Stimulated activated naive CD8-positive, alpha-beta T cell treated with anti-CD3 and anti-CD28 coated beads, Interleukin-15, amount 100 ng/mL, for 72 hours (primary cell): ENCODE measurements around the gene CELSR1.
"Not testable (repeated sequence)": the region's sequence is repeated elsewhere in the genome, so short reads cannot be mapped to it uniquely, and the experiment has no call there.

Experiments used
- ATAC-seq: fragments of 150-1000 bp; cut with Tn5 transposase; 2 replicates; pipeline ENCODE4 v1.10.0; 2021; ENCODE audit warnings: mild to moderate bottlenecking, moderate library complexity
- DNase-seq, 2 donors: peaks; one replicate each; pipeline ENCODE4 v3.0.0; 2021 to 2022
- H3K27ac Mint-ChIP-seq, 2 donors: one replicate each; pipeline ENCODE4 v1.8.0; 2022; ENCODE audit warnings: mild to moderate bottlenecking in 2 of 2, mixed read lengths in 2 of 2, moderate library complexity in 2 of 2
- H3K27me3 Mint-ChIP-seq: one replicate; pipeline ENCODE4 v1.8.0; 2022; ENCODE audit warnings: mixed read lengths
- H3K4me1 Mint-ChIP-seq: one replicate; pipeline ENCODE4 v1.8.0; 2022; ENCODE audit warnings: mild to moderate bottlenecking, mixed read lengths
- H3K4me3 Mint-ChIP-seq, 2 donors: one replicate each; pipeline ENCODE4 v1.8.0; 2022; ENCODE audit warnings: mild to moderate bottlenecking in 2 of 2, mixed read lengths in 2 of 2, moderate library complexity in 1 of 2
- H3K9me3 Mint-ChIP-seq, 2 donors: one replicate each; pipeline ENCODE4 v1.8.0; 2022; ENCODE audit warnings: mixed read lengths in 2 of 2

The CELSR1 gene

GRCh38 chr22:46414704-46415103, 122.7 kb downstream of the CELSR1 start:
- no peaks in the 10 kb centered on the region for H3K9me3 Mint-ChIP-seq
- no peaks in the 10 kb centered on the region for H3K27me3 Mint-ChIP-seq
- no peaks in the 10 kb centered on the region for H3K4me1 Mint-ChIP-seq
- DNase-seq (no peak), ATAC-seq (no peak)
- H3K27ac Mint-ChIP-seq, result no peak overlapping the region
- H3K4me3 Mint-ChIP-seq, result no peak overlapping the region

GRCh38 chr22:46413725-46414379, 123.6 kb downstream of the CELSR1 start:
- Mint-ChIP-seq H3K27ac (no peak overlapping the region), H3K27me3 (no peaks in the 10 kb centered on the region), H3K4me3 (no peak overlapping the region), H3K4me1 (no peaks in the 10 kb centered on the region), H3K9me3 (no peaks in the 10 kb centered on the region)
- ATAC-seq (no peak), DNase-seq (no peak)

GRCh38 chr22:46411347-46411746, 126.1 kb downstream of the CELSR1 start:
- DNase-seq, result no peak
- Mint-ChIP-seq H3K4me3 (no peak overlapping the region), H3K9me3 (no peaks in the 10 kb centered on the region), H3K27ac (no peak overlapping the region), H3K27me3 (no peaks in the 10 kb centered on the region), H3K4me1 (no peaks in the 10 kb centered on the region)
- no peak for ATAC-seq

GRCh38 chr22:46410291-46410808, 127.1 kb downstream of the CELSR1 start:
- Mint-ChIP-seq H3K27ac (no peak overlapping the region), H3K27me3 (no peaks in the 10 kb centered on the region), H3K4me3 (no peak overlapping the region), H3K9me3 (no peaks in the 10 kb centered on the region), H3K4me1 (no peaks in the 10 kb centered on the region)
- DNase-seq, result no peak
- ATAC-seq, result no peak

- H3K27ac Mint-ChIP-seq, result peak overlapping the region in 1 of 2 donors; percentile 27
- no peaks in the 10 kb centered on the region for H3K9me3 Mint-ChIP-seq
- no peak for DNase-seq
- no peaks in the 10 kb centered on the region for H3K27me3 Mint-ChIP-seq
- H3K4me1 Mint-ChIP-seq, result no peaks in the 10 kb centered on the region
- ATAC-seq, result no peak
- H3K4me3 Mint-ChIP-seq, result no peak overlapping the region
These were observed 127.7 kb downstream of the CELSR1 start for GRCh38 chr22:46409631-46410210.

- ATAC-seq (no peak), DNase-seq (no peak)
- Mint-ChIP-seq H3K27ac (no peak overlapping the region), H3K4me3 (no peak overlapping the region), H3K9me3 (no peaks in the 10 kb centered on the region), H3K27me3 (no peaks in the 10 kb centered on the region), H3K4me1 (no peaks in the 10 kb centered on the region)
These were observed 128.6 kb downstream of the CELSR1 start for GRCh38 chr22:46408568-46409506.

- H3K9me3 Mint-ChIP-seq, result no peaks in the 10 kb centered on the region
- no peak for ATAC-seq
- H3K4me3 Mint-ChIP-seq, result no peak overlapping the region
- H3K27ac Mint-ChIP-seq, result no peak overlapping the region
- no peaks in the 10 kb centered on the region for H3K27me3 Mint-ChIP-seq
- no peak for DNase-seq
- H3K4me1 Mint-ChIP-seq, result no peaks in the 10 kb centered on the region
These were observed 129.7 kb downstream of the CELSR1 start for GRCh38 chr22:46407748-46408147.

- Mint-ChIP-seq H3K4me1 (no peaks in the 10 kb centered on the region), H3K4me3 (no peak overlapping the region), H3K27ac (no peak overlapping the region), H3K9me3 (no peaks in the 10 kb centered on the region), H3K27me3 (no peaks in the 10 kb centered on the region)
- no peak for ATAC-seq
- DNase-seq, result no peak
These were observed 130.6 kb downstream of the CELSR1 start for GRCh38 chr22:46406791-46407190.

- no peak overlapping the region for H3K27ac Mint-ChIP-seq
These were observed 131.1 kb downstream of the CELSR1 start for GRCh38 chr22:46406349-46406748.

GRCh38 chr22:46405901-46406300, 131.5 kb downstream of the CELSR1 start:
- no peak overlapping the region for H3K27ac Mint-ChIP-seq
- H3K4me3 Mint-ChIP-seq, result no peak overlapping the region
- ATAC-seq (no peak), DNase-seq (no peak)
- no peaks in the 10 kb centered on the region for H3K9me3 Mint-ChIP-seq
- H3K27me3 Mint-ChIP-seq, result no peaks in the 10 kb centered on the region
- H3K4me1 Mint-ChIP-seq, result no peaks in the 10 kb centered on the region

More at GRCh38 chr22:46406349-46406748, 131.1 kb downstream of the CELSR1 start:
- no peaks in the 10 kb centered on the region for H3K27me3 Mint-ChIP-seq
- H3K4me3 Mint-ChIP-seq, result no peak overlapping the region
- no peaks in the 10 kb centered on the region for H3K4me1 Mint-ChIP-seq
- no peaks in the 10 kb centered on the region for H3K9me3 Mint-ChIP-seq
- DNase-seq (no peak), ATAC-seq (no peak)

GRCh38 chr22:46403880-46404279, 133.5 kb downstream of the CELSR1 start:
- not testable (repeated sequence) for DNase-seq, H3K27me3 Mint-ChIP-seq, H3K4me1 Mint-ChIP-seq, ATAC-seq, H3K27ac Mint-ChIP-seq, H3K4me3 Mint-ChIP-seq, H3K9me3 Mint-ChIP-seq

- no peak overlapping the region for H3K4me3 Mint-ChIP-seq
- no peaks in the 10 kb centered on the region for H3K9me3 Mint-ChIP-seq
- H3K27ac Mint-ChIP-seq, result no peak overlapping the region
- no peaks in the 10 kb centered on the region for H3K4me1 Mint-ChIP-seq
- no peaks in the 10 kb centered on the region for H3K27me3 Mint-ChIP-seq
- ATAC-seq, result no peak
- DNase-seq, result no peak
These were observed 134.9 kb downstream of the CELSR1 start for GRCh38 chr22:46402505-46402904.

- DNase-seq (no peak), ATAC-seq (no peak)
- Mint-ChIP-seq H3K27me3 (no peaks in the 10 kb centered on the region), H3K4me1 (no peaks in the 10 kb centered on the region), H3K9me3 (no peaks in the 10 kb centered on the region), H3K27ac (no peak overlapping the region), H3K4me3 (no peak overlapping the region)
These were observed 136.1 kb downstream of the CELSR1 start for GRCh38 chr22:46401370-46401769.

- peaks cover 7% of the 10 kb centered on the region for H3K27me3 Mint-ChIP-seq
- no peaks in the 10 kb centered on the region for H3K9me3 Mint-ChIP-seq
These were observed 138.0 kb downstream of the CELSR1 start for GRCh38 chr22:46399251-46400024.

GRCh38 chr22:46397951-46398350, 139.5 kb downstream of the CELSR1 start:
- H3K27ac Mint-ChIP-seq, result no peak overlapping the region
- peaks cover 8% of the 10 kb centered on the region for H3K4me1 Mint-ChIP-seq
- H3K27me3 Mint-ChIP-seq, result peaks cover 7% of the 10 kb centered on the region
- DNase-seq, result no peak
- ATAC-seq, result no peak
- no peaks in the 10 kb centered on the region for H3K9me3 Mint-ChIP-seq
- no peak overlapping the region for H3K4me3 Mint-ChIP-seq

More at GRCh38 chr22:46399251-46400024, 138.0 kb downstream of the CELSR1 start:
- H3K4me1 Mint-ChIP-seq, result no peaks in the 10 kb centered on the region
- DNase-seq, result no peak
- no peak overlapping the region for H3K27ac Mint-ChIP-seq
- no peak for ATAC-seq
- H3K4me3 Mint-ChIP-seq, result no peak overlapping the region
